WTC11 (cell line): ENCODE data around the gene RANBP17.

ENCODE experiments used
- CREB1 ChIP-seq: sonication (generic); formaldehyde crosslinking; IDR thresholded peaks from 2 replicates; pipeline ENCODE4 v1.8.0; 2023; ENCODE audit warnings: mild to moderate bottlenecking, missing genetic modification reagents
- GABPB1 ChIP-seq: sonication (generic); formaldehyde crosslinking; IDR thresholded peaks from 2 replicates; pipeline ENCODE4 v1.8.1; 2023; ENCODE audit warnings: mild to moderate bottlenecking, missing genetic modification reagents
- JUN ChIP-seq: sonication (generic); formaldehyde crosslinking; IDR thresholded peaks from 2 replicates; pipeline ENCODE4 v1.8.0; 2023; ENCODE audit warnings: mild to moderate bottlenecking, missing genetic modification reagents
- TCF7 ChIP-seq: sonication (generic); formaldehyde crosslinking; IDR thresholded peaks from 2 replicates; pipeline ENCODE4 v1.8.0; 2022; ENCODE audit warnings: mild to moderate bottlenecking, low read depth, missing genetic modification reagents, moderate library complexity
- ZBTB21 ChIP-seq: sonication (generic); formaldehyde crosslinking; IDR thresholded peaks from 2 replicates; pipeline ENCODE4 v1.8.1; 2023; ENCODE audit warnings: mild to moderate bottlenecking, missing genetic modification reagents, borderline replicate concordance
- ZNF423 ChIP-seq: fragments of 250-450 bp; sonication (Bioruptor Pico); IDR thresholded peaks from 2 replicates; pipeline ENCODE4 v2.1.2; 2022; ENCODE audit warnings: mild to moderate bottlenecking, moderate library complexity
- TF ChIP-seq, protein P1 (sequence below): fragments of 200-600 bp; IDR thresholded peaks from 2 replicates; pipeline ENCODE4 v1.8.0; 2022; ENCODE audit warnings: antibody characterized with exemption
- TF ChIP-seq, protein P2 (sequence below): sonication (generic); formaldehyde crosslinking; IDR thresholded peaks from 2 replicates; pipeline ENCODE4 v1.8.0; 2023; ENCODE audit warnings: missing genetic modification reagents, mild to moderate bottlenecking, borderline replicate concordance
- TF ChIP-seq, protein P3 (sequence below): sonication (generic); formaldehyde crosslinking; conservative IDR thresholded peaks from 2 replicates; pipeline ENCODE4 v1.8.1; 2022; ENCODE audit warnings: mild to moderate bottlenecking, missing genetic modification reagents
- TF ChIP-seq, protein P4 (sequence below): sonication (generic); formaldehyde crosslinking; IDR thresholded peaks from 2 replicates; pipeline ENCODE4 v1.8.0; 2023; ENCODE audit warnings: missing genetic modification reagents

DNA sequence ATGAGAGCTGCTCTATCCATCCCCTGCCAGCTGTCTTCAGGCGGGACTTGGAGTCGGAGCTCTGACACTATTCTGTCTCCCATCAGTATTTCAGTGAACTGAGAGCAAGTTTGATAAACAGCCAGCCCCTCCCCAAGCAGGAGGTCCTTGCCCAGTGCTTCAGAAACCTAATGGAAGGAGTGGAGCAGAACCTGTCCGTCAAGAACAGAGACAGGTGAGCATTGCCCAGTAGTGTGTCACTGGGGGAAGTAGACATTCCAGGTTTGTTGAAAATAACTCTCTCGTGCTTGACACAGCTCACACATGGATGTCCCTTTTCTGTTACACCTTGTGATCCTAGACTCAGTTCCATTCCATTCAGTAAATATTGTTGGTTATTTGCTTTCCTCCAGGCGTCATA lies 434.0 kb downstream of the RANBP17 start:
- TF ChIP-seq, protein P1, sequence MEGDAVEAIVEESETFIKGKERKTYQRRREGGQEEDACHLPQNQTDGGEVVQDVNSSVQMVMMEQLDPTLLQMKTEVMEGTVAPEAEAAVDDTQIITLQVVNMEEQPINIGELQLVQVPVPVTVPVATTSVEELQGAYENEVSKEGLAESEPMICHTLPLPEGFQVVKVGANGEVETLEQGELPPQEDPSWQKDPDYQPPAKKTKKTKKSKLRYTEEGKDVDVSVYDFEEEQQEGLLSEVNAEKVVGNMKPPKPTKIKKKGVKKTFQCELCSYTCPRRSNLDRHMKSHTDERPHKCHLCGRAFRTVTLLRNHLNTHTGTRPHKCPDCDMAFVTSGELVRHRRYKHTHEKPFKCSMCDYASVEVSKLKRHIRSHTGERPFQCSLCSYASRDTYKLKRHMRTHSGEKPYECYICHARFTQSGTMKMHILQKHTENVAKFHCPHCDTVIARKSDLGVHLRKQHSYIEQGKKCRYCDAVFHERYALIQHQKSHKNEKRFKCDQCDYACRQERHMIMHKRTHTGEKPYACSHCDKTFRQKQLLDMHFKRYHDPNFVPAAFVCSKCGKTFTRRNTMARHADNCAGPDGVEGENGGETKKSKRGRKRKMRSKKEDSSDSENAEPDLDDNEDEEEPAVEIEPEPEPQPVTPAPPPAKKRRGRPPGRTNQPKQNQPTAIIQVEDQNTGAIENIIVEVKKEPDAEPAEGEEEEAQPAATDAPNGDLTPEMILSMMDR: no peak
- TF ChIP-seq, protein P2, sequence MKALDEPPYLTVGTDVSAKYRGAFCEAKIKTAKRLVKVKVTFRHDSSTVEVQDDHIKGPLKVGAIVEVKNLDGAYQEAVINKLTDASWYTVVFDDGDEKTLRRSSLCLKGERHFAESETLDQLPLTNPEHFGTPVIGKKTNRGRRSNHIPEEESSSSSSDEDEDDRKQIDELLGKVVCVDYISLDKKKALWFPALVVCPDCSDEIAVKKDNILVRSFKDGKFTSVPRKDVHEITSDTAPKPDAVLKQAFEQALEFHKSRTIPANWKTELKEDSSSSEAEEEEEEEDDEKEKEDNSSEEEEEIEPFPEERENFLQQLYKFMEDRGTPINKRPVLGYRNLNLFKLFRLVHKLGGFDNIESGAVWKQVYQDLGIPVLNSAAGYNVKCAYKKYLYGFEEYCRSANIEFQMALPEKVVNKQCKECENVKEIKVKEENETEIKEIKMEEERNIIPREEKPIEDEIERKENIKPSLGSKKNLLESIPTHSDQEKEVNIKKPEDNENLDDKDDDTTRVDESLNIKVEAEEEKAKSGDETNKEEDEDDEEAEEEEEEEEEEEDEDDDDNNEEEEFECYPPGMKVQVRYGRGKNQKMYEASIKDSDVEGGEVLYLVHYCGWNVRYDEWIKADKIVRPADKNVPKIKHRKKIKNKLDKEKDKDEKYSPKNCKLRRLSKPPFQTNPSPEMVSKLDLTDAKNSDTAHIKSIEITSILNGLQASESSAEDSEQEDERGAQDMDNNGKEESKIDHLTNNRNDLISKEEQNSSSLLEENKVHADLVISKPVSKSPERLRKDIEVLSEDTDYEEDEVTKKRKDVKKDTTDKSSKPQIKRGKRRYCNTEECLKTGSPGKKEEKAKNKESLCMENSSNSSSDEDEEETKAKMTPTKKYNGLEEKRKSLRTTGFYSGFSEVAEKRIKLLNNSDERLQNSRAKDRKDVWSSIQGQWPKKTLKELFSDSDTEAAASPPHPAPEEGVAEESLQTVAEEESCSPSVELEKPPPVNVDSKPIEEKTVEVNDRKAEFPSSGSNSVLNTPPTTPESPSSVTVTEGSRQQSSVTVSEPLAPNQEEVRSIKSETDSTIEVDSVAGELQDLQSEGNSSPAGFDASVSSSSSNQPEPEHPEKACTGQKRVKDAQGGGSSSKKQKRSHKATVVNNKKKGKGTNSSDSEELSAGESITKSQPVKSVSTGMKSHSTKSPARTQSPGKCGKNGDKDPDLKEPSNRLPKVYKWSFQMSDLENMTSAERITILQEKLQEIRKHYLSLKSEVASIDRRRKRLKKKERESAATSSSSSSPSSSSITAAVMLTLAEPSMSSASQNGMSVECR (CRISPR knock-in tag): no peak
- no peak for TF ChIP-seq ZNF423
- TF ChIP-seq, protein P3, sequence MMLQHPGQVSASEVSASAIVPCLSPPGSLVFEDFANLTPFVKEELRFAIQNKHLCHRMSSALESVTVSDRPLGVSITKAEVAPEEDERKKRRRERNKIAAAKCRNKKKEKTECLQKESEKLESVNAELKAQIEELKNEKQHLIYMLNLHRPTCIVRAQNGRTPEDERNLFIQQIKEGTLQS: no peak
- TF ChIP-seq, protein P4, sequence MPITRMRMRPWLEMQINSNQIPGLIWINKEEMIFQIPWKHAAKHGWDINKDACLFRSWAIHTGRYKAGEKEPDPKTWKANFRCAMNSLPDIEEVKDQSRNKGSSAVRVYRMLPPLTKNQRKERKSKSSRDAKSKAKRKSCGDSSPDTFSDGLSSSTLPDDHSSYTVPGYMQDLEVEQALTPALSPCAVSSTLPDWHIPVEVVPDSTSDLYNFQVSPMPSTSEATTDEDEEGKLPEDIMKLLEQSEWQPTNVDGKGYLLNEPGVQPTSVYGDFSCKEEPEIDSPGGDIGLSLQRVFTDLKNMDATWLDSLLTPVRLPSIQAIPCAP: no peak
- TF ChIP-seq CREB1 (CRISPR knock-in tag): no peak
- no peak for TF ChIP-seq GABPB1 (CRISPR knock-in tag)
- no peak for TF ChIP-seq ZBTB21
- TF ChIP-seq TCF7 (CRISPR knock-in tag): no peak
- TF ChIP-seq JUN (CRISPR knock-in tag): no peak
